MM.1S (cell line): ENCODE data around the gene TFF2.

Source experiments
- DNase-seq: peaks from one replicate; pipeline ENCODE4 v3.0.0-alpha.2; 2015
- H2AFZ ChIP-seq: fragments of 300-600 bp; sonication (generic); 2 replicates; pipeline ENCODE4 v1.6.0; 2016; ENCODE audit warnings: antibody characterized with exemption, low read length
- H3F3A ChIP-seq: fragments of 300-600 bp; sonication (generic); 2 replicates; pipeline ENCODE4 v1.6.1; 2016; ENCODE audit warnings: mild to moderate bottlenecking, antibody characterized with exemption, low read length, moderate library complexity, mixed read lengths; ENCODE audit not compliant: insufficient read depth
- H3K27ac ChIP-seq: fragments of 300-600 bp; sonication (generic); 2 replicates; pipeline ENCODE4 v1.5.1; 2016; ENCODE audit warnings: mild to moderate bottlenecking, low read length
- H3K27me3 ChIP-seq: fragments of 300-600 bp; sonication (generic); replicated peaks from 2 replicates; pipeline ENCODE4 v1.6.0; 2016; ENCODE audit warnings: low read length; ENCODE audit not compliant: insufficient read depth
- H3K36me3 ChIP-seq: fragments of 300-600 bp; sonication (generic); replicated peaks from 2 replicates; pipeline ENCODE4 v1.6.1; 2016; ENCODE audit warnings: mild to moderate bottlenecking, low read length, mixed read lengths; ENCODE audit not compliant: insufficient read depth
- H3K4me1 ChIP-seq: fragments of 300-600 bp; sonication (generic); 2 replicates; pipeline ENCODE4 v1.6.1; 2016; ENCODE audit warnings: low read length, mixed read lengths
- H3K4me2 ChIP-seq: fragments of 300-600 bp; sonication (generic); 2 replicates; pipeline ENCODE4 v1.6.0; 2016; ENCODE audit warnings: low read depth, low read length
- H3K4me3 ChIP-seq: fragments of 300-600 bp; sonication (generic); 2 replicates; pipeline ENCODE4 v1.5.1; 2016; ENCODE audit warnings: low read length, mixed read lengths
- H3K79me2 ChIP-seq: fragments of 300-600 bp; sonication (generic); 2 replicates; pipeline ENCODE4 v1.6.1; 2016; ENCODE audit warnings: mixed run types, low read length, mixed read lengths
- H3K9ac ChIP-seq: fragments of 300-600 bp; sonication (generic); 2 replicates; pipeline ENCODE4 v1.6.1; 2016; ENCODE audit warnings: low read length, mixed read lengths
- H3K9me2 ChIP-seq: fragments of 300-600 bp; sonication (generic); replicated peaks from 2 replicates; pipeline ENCODE4 v1.6.1; 2016; ENCODE audit warnings: mild to moderate bottlenecking, low read length, mixed read lengths; ENCODE audit not compliant: insufficient read depth
- H3K9me3 ChIP-seq: fragments of 300-600 bp; sonication (generic); replicated peaks from 2 replicates; pipeline ENCODE4 v1.6.1; 2016; ENCODE audit warnings: mild to moderate bottlenecking, low read length, mixed read lengths; ENCODE audit not compliant: insufficient read depth
- H4K20me1 ChIP-seq: fragments of 300-600 bp; sonication (generic); 2 replicates; pipeline ENCODE4 v1.6.1; 2016; ENCODE audit warnings: mild to moderate bottlenecking, low read length, moderate library complexity, mixed read lengths; ENCODE audit not compliant: insufficient read depth
- CTCF ChIP-seq: fragments of 300-600 bp; sonication (generic); IDR thresholded peaks from 2 replicates; pipeline ENCODE4 v1.5.1; 2016; ENCODE audit warnings: antibody characterized with exemption, low read length, mixed read lengths
- EZH2 ChIP-seq: fragments of 300-600 bp; sonication (generic); optimal IDR thresholded peaks from 2 replicates; pipeline ENCODE3; 2017; ENCODE audit warnings: low read depth, mild to moderate bottlenecking, antibody characterized with exemption, low read length, mixed read lengths
- EZH2phosphoT487 ChIP-seq: fragments of 300-600 bp; sonication (generic); IDR thresholded peaks from 2 replicates; pipeline ENCODE4 v1.6.1; 2018; ENCODE audit warnings: antibody characterized with exemption, low read length

The TFF2 gene

GRCh38 chr21:42391297-42391696 lies 40.5 kb upstream of the TFF2 start:
- H3K79me2 ChIP-seq = no peaks in the 10 kb centered on the region
- peaks cover 20% of the 10 kb centered on the region for H3K4me1 ChIP-seq
- no peaks in the 10 kb centered on the region for H3K9me3 ChIP-seq
- peaks cover 88% of the 10 kb centered on the region for H3K27me3 ChIP-seq
- no peak overlapping the region for H3K4me3 ChIP-seq
- no peaks in the 10 kb centered on the region for H3K9me2 ChIP-seq
- H3K9ac ChIP-seq = no peak overlapping the region
- DNase-seq = no peak
- H4K20me1 ChIP-seq = no peaks in the 10 kb centered on the region
- no peak overlapping the region for H2AFZ ChIP-seq
- TF ChIP-seq EZH2phosphoT487 (no peak), CTCF (no peak)
- no peak overlapping the region for H3K27ac ChIP-seq
- peaks cover 6% of the 10 kb centered on the region; the same call in 1 of the 2 replicates for H3F3A ChIP-seq
- H3K4me2 ChIP-seq = no peak overlapping the region
- H3K36me3 ChIP-seq = no peaks in the 10 kb centered on the region

GRCh38 chr21:42390696-42391095 lies 39.9 kb upstream of the TFF2 start:
- peaks cover 88% of the 10 kb centered on the region for H3K27me3 ChIP-seq
- no peaks in the 10 kb centered on the region for H4K20me1 ChIP-seq
- H3K36me3 ChIP-seq = no peaks in the 10 kb centered on the region
- peaks cover 20% of the 10 kb centered on the region for H3K4me1 ChIP-seq
- no peak overlapping the region for H3K9ac ChIP-seq
- no peaks in the 10 kb centered on the region for H3K9me3 ChIP-seq
- DNase-seq = no peak
- no peaks in the 10 kb centered on the region for H3K79me2 ChIP-seq
- H3K27ac ChIP-seq = no peak overlapping the region
- peaks cover 6% of the 10 kb centered on the region; the same call in 1 of the 2 replicates for H3F3A ChIP-seq
- TF ChIP-seq CTCF = no peak
- no peak for TF ChIP-seq EZH2phosphoT487
- no peak for TF ChIP-seq EZH2
- no peak overlapping the region for H3K4me2 ChIP-seq
- H3K9me2 ChIP-seq = no peaks in the 10 kb centered on the region
- H3K4me3 ChIP-seq = no peak overlapping the region
- H2AFZ ChIP-seq = no peak overlapping the region

- Histone ChIP-seq H3K9me2 (no peaks in the 10 kb centered on the region), H3K36me3 (no peaks in the 10 kb centered on the region), H3K4me2 (peak overlapping the region; percentile 61), H3K4me1 (peaks cover 20% of the 10 kb centered on the region), H3K9me3 (no peaks in the 10 kb centered on the region), H3K79me2 (no peaks in the 10 kb centered on the region), H2AFZ (no peak overlapping the region), H4K20me1 (no peaks in the 10 kb centered on the region), H3K9ac (no peak overlapping the region), H3K4me3 (no peak overlapping the region), H3K27ac (peak overlapping the region; percentile 41; the same call in 1 of the 2 replicates), H3K27me3 (peaks cover 88% of the 10 kb centered on the region), H3F3A (peaks cover 6% of the 10 kb centered on the region; the same call in 1 of the 2 replicates)
- no peak for DNase-seq
- TF ChIP-seq EZH2 (no peak), CTCF (no peak), EZH2phosphoT487 (no peak)
Observed at GRCh38 chr21:42390193-42390592, 39.4 kb upstream of the TFF2 start.
